OCI-LY7 (cell line): Measurements from ENCODE around the gene FSIP1. TPM values are rescaled to one million over a fixed set of nuclear protein-coding genes. Genes with fewer than 3 reads are reported as not detected.

Experiments used
- BruUV-seq: library from RNA; stranded (reverse); fragments of 400-500 nt; replicated peaks from 2 replicates; lab custom pipeline; 2021; lab: Mats Ljungman, UMichigan
- CTCF ChIA-PET: fragments of 300-600 bp; sonication (Branson Sonifier 250); formaldehyde crosslinking; loops from one replicate; lab custom pipeline; 2022; ENCODE audit warnings: antibody characterized with exemption; ENCODE audit not compliant: unreplicated experiment; lab: Charles Lee
- POLR2A ChIA-PET: fragments of 300-600 bp; sonication (Branson Sonifier 250); formaldehyde crosslinking; loops from one replicate; lab custom pipeline; 2022; ENCODE audit warnings: antibody characterized with exemption; lab: Charles Lee
- DNase-seq: peaks from one replicate; pipeline ENCODE4 v3.0.0-alpha.2; 2015; ENCODE audit warnings: low spot score
- H2AFZ ChIP-seq: fragments of 200-600 bp; sonication (generic), shearing (Covaris generic); 2 replicates; pipeline ENCODE4 v1.6.1; 2014; ENCODE audit warnings: mild to moderate bottlenecking, antibody characterized with exemption, low read length, moderate library complexity
- H3K27ac ChIP-seq: fragments of 200-600 bp; sonication (generic); 2 replicates; pipeline ENCODE4 v1.5.1; 2014; ENCODE audit warnings: mixed run types, low read depth, mild to moderate bottlenecking, moderate library complexity, low read length, inconsistent platforms; ENCODE audit not compliant: poor library complexity, severe bottlenecking
- H3K36me3 ChIP-seq: fragments of 200-600 bp; sonication (generic); 2 replicates; pipeline ENCODE4 v1.6.1; 2014; ENCODE audit warnings: mild to moderate bottlenecking, antibody characterized with exemption, low read length, moderate library complexity, mixed read lengths; ENCODE audit not compliant: insufficient read depth
- H3K4me1 ChIP-seq: fragments of 200-600 bp; sonication (generic); 2 replicates; pipeline ENCODE4 v1.5.1; 2014; ENCODE audit warnings: mild to moderate bottlenecking, low read length; ENCODE audit not compliant: insufficient read depth, poor library complexity, severe bottlenecking
- H3K4me2 ChIP-seq: fragments of 200-600 bp; sonication (generic); 2 replicates; pipeline ENCODE4 v1.6.1; 2014; ENCODE audit warnings: mild to moderate bottlenecking, low read length
- H3K4me3 ChIP-seq: fragments of 200-600 bp; sonication (generic); 2 replicates; pipeline ENCODE4 v1.5.1; 2014; ENCODE audit warnings: mild to moderate bottlenecking, low read depth, low read length; ENCODE audit not compliant: poor library complexity, severe bottlenecking
- H3K79me2 ChIP-seq: fragments of 200-600 bp; sonication (generic); 2 replicates; pipeline ENCODE4 v1.6.1; 2016; ENCODE audit warnings: low read depth, mild to moderate bottlenecking, low read length, moderate library complexity, mixed read lengths; ENCODE audit not compliant: insufficient read depth
- H3K9me2 ChIP-seq: fragments of 200-600 bp; sonication (generic); 2 replicates; pipeline ENCODE4 v1.6.1; 2016; ENCODE audit warnings: mild to moderate bottlenecking, low read length, mixed read lengths; ENCODE audit not compliant: insufficient read depth
- H3K9me3 ChIP-seq: fragments of 200-600 bp; sonication (generic); 2 replicates; pipeline ENCODE4 v1.6.1; 2014; ENCODE audit warnings: mild to moderate bottlenecking, mixed run types, low read length, mixed read lengths
- H4K20me1 ChIP-seq: fragments of 200-600 bp; sonication (generic); 2 replicates; pipeline ENCODE4 v1.6.1; 2014; ENCODE audit warnings: mild to moderate bottlenecking, antibody characterized with exemption, low read length, moderate library complexity, mixed read lengths; ENCODE audit not compliant: insufficient read depth
- CTCF ChIP-seq: fragments of 200-600 bp; sonication (generic); conservative IDR thresholded peaks from 2 replicates; pipeline ENCODE4 v1.5.1; 2014; ENCODE audit warnings: mild to moderate bottlenecking, antibody characterized with exemption, low read length, moderate library complexity, mixed read lengths
- EZH2phosphoT487 ChIP-seq: fragments of 200-600 bp; sonication (generic); IDR thresholded peaks from 2 replicates; pipeline ENCODE4 v1.6.1; 2018; ENCODE audit warnings: low read depth, borderline replicate concordance, mild to moderate bottlenecking, mixed run types, antibody characterized with exemption, low read length, moderate library complexity, mixed read lengths
- intact Hi-C: fragments of 100-400 bp; cut with micrococcal nuclease; formaldehyde crosslinking; loops from one replicate; pipeline ENCODE4 v1.10.0; 2022; ENCODE audit not compliant: unreplicated experiment
- total RNA-seq, 2 experiments: library from RNA; depleted of rRNA in 1 of 2; stranded (reverse); fragments of >200 nt in 1 of 2; shearing (Covaris generic) in 1 of 2; gene quantifications; 2 replicates each; pipeline ENCODE4 v1.2.3, GENCODE V29; 2014 to 2022

Gene FSIP1
- total RNA-seq, 2 experiments from 2014 or later, result 0.28 to 0.65 TPM

- H3K27ac ChIP-seq, result no peak overlapping the region
- no peak for TF ChIP-seq EZH2phosphoT487
- TF ChIP-seq CTCF, result no peak
- DNase-seq, result no peak
- ChIA-PET CTCF (no interaction called here), POLR2A (no interaction called here)
- H3K9me2 ChIP-seq, result no peaks in the 10 kb centered on the region
- H2AFZ ChIP-seq, result no peak overlapping the region
- no peaks in the 10 kb centered on the region for H3K79me2 ChIP-seq
- H3K4me3 ChIP-seq, result no peak overlapping the region
- no peaks in the 10 kb centered on the region for H3K4me1 ChIP-seq
- no peaks in the 10 kb centered on the region for H3K36me3 ChIP-seq
- H3K4me2 ChIP-seq, result no peak overlapping the region
- intact Hi-C loops, result no loop called here
- BruUV-seq, result no TSS peak
- no peaks in the 10 kb centered on the region for H4K20me1 ChIP-seq
- H3K9me3 ChIP-seq, result no peaks in the 10 kb centered on the region
Measured at GRCh38 chr15:39657181-39657580, 125.5 kb downstream of the FSIP1 start.

- Histone ChIP-seq H3K4me2 (no peak overlapping the region), H3K9me3 (no peaks in the 10 kb centered on the region), H3K36me3 (no peaks in the 10 kb centered on the region), H3K9me2 (no peaks in the 10 kb centered on the region), H4K20me1 (no peaks in the 10 kb centered on the region), H2AFZ (no peak overlapping the region), H3K4me3 (no peak overlapping the region), H3K27ac (no peak overlapping the region), H3K4me1 (no peaks in the 10 kb centered on the region), H3K79me2 (no peaks in the 10 kb centered on the region)
- ChIA-PET POLR2A (no interaction called here), CTCF (no interaction called here)
- intact Hi-C loops, result no loop called here
- BruUV-seq, result no TSS peak
- no peak for DNase-seq
- TF ChIP-seq CTCF (no peak), EZH2phosphoT487 (no peak)
Measured at GRCh38 chr15:39654304-39654703, 128.3 kb downstream of the FSIP1 start.

GRCh38 chr15:39651881-39652280 is 130.8 kb downstream of the FSIP1 start:
- ChIA-PET POLR2A (no interaction called here), CTCF (no interaction called here)
- DNase-seq, result no peak
- no peaks in the 10 kb centered on the region for H3K79me2 ChIP-seq
- no TSS peak for BruUV-seq
- H3K4me2 ChIP-seq, result no peak overlapping the region
- TF ChIP-seq EZH2phosphoT487 (no peak), CTCF (no peak)
- H3K36me3 ChIP-seq, result no peaks in the 10 kb centered on the region
- H4K20me1 ChIP-seq, result no peaks in the 10 kb centered on the region
- H3K4me1 ChIP-seq, result no peaks in the 10 kb centered on the region
- no peak overlapping the region for H3K4me3 ChIP-seq
- intact Hi-C loops, result no loop called here
- H3K27ac ChIP-seq, result no peak overlapping the region
- no peaks in the 10 kb centered on the region for H3K9me2 ChIP-seq
- no peaks in the 10 kb centered on the region for H3K9me3 ChIP-seq
- H2AFZ ChIP-seq, result no peak overlapping the region
